SK-N-SH (cell line): ENCODE results near the gene PIGP. TPM values are rescaled to one million over a fixed set of nuclear protein-coding genes. Genes with fewer than 3 reads are reported as not detected.
A peak's percentile ranks its signal among the peaks of the same experiment; 100 is the strongest.
"Not testable (repeated sequence)": the region's sequence is repeated elsewhere in the genome, so short reads cannot be mapped to it uniquely, and the experiment has no call there.

ENCODE experiments used
- CTCF ChIA-PET: fragments of 300-600, 350-600 bp; formaldehyde crosslinking; extraction: SDS; loops from one replicate; lab custom pipeline; 2021; lab: Yijun Ruan, JAX
- POLR2A ChIA-PET: fragments of 350-600 bp; sonication (Branson Sonifier 250); formaldehyde crosslinking; extraction: SDS; loops from one replicate; lab custom pipeline; 2020; ENCODE audit warnings: antibody characterized with exemption, inconsistent platforms; lab: Yijun Ruan, JAX
- DNase-seq: peaks from one replicate; pipeline ENCODE4 v3.0.0; 2012
- H2AFZ ChIP-seq: fragments of 200-600 bp; sonication (generic); 2 replicates; pipeline ENCODE4 v1.8.1; 2016; ENCODE audit warnings: antibody characterized with exemption, mild to moderate bottlenecking, low read depth
- H3F3A ChIP-seq: fragments of 200-600 bp; sonication (generic); replicated peaks from 2 replicates; pipeline ENCODE3; 2016; ENCODE audit warnings: antibody characterized with exemption, mild to moderate bottlenecking; ENCODE audit not compliant: insufficient read depth
- H3K27ac ChIP-seq, 2 experiments: fragments of 200-500 bp in 1 of 2; fragments of 200-600 bp in 1 of 2; sonication (Bioruptor generic) in 1 of 2; sonication (generic), shearing (Covaris generic) in 1 of 2; 2 replicates each; pipeline versions ENCODE4 v1.5.1 to v1.6.1; 2014 to 2016; ENCODE audit warnings: low read depth in 2 of 2, inconsistent platforms in 1 of 2, low read length in 1 of 2, mild to moderate bottlenecking in 1 of 2, mixed read lengths in 1 of 2
- H3K27me3 ChIP-seq: fragments of 200-600 bp; sonication (generic), shearing (Covaris generic); 2 replicates; pipeline ENCODE4 v1.6.1; 2016; ENCODE audit warnings: mixed run types; ENCODE audit not compliant: insufficient read depth
- H3K36me3 ChIP-seq, 2 experiments: fragments of 200-500 bp in 1 of 2; fragments of 200-600 bp in 1 of 2; sonication (Bioruptor generic) in 1 of 2; sonication (generic) in 1 of 2; replicated peaks in 1 of 2; 2 replicates each; pipeline versions ENCODE3 to v1.5.1; 2014 to 2016; ENCODE audit warnings: low read length in 1 of 2, mild to moderate bottlenecking in 1 of 2; ENCODE audit not compliant: insufficient read depth in 2 of 2, control insufficient read depth in 1 of 2
- H3K4me1 ChIP-seq, 2 experiments: fragments of 200-500 bp in 1 of 2; fragments of 200-600 bp in 1 of 2; sonication (Bioruptor generic) in 1 of 2; sonication (generic), shearing (Covaris generic) in 1 of 2; 2 replicates each; pipeline versions ENCODE4 v1.5.1 to v1.6.1; 2014 to 2016; ENCODE audit warnings: low read depth in 1 of 2, low read length in 1 of 2, mixed run types in 1 of 2; ENCODE audit not compliant: insufficient read depth in 2 of 2, control insufficient read depth in 1 of 2
- H3K4me2 ChIP-seq: fragments of 200-600 bp; sonication (generic), shearing (Covaris generic); 2 replicates; pipeline ENCODE4 v1.6.1; 2017; ENCODE audit warnings: mixed run types
- H3K4me3 ChIP-seq, 2 experiments: fragments of 200-500 bp in 1 of 2; fragments of 200-600 bp in 1 of 2; sonication (Bioruptor generic) in 1 of 2; sonication (generic), shearing (Covaris generic) in 1 of 2; 2 replicates each; pipeline versions ENCODE4 v1.5.1 to v1.8.1; 2014 to 2016; ENCODE audit warnings: low read depth in 2 of 2, inconsistent platforms in 1 of 2, low read length in 1 of 2, mild to moderate bottlenecking in 1 of 2, mixed read lengths in 1 of 2, moderate library complexity in 1 of 2
- H3K79me2 ChIP-seq: fragments of 200-600 bp; sonication (generic); 2 replicates; pipeline ENCODE4 v1.8.1; 2017; ENCODE audit warnings: mild to moderate bottlenecking; ENCODE audit not compliant: insufficient read depth
- H3K9ac ChIP-seq: fragments of 200-600 bp; sonication (generic); 2 replicates; pipeline ENCODE4 v1.6.1; 2017; ENCODE audit warnings: mixed run types
- H3K9me2 ChIP-seq: fragments of 200-600 bp; sonication (generic); 2 replicates; pipeline ENCODE4 v1.6.1; 2017; ENCODE audit warnings: mixed run types
- H3K9me3 ChIP-seq: fragments of 200-600 bp; sonication (generic); 2 replicates; pipeline ENCODE4 v1.6.1; 2017; ENCODE audit warnings: mixed run types, mild to moderate bottlenecking, moderate library complexity
- H4K20me1 ChIP-seq: fragments of 200-600 bp; sonication (generic); 2 replicates; pipeline ENCODE4 v1.6.1; 2017; ENCODE audit warnings: mild to moderate bottlenecking, mixed run types; ENCODE audit not compliant: insufficient read depth
- CHD2 ChIP-seq: fragments of 150-350 bp; IDR thresholded peaks from 2 replicates; pipeline ENCODE4 v1.6.1; 2018; ENCODE audit warnings: low read length; ENCODE audit not compliant: partially characterized antibody
- ELF1 ChIP-seq: IDR thresholded peaks from 2 replicates; pipeline ENCODE4 v1.4.0; 2012
- EP300 ChIP-seq, 2 experiments: IDR thresholded peaks; 2 replicates each; pipeline versions ENCODE4 v1.4.0 to v1.6.1; 2012; ENCODE audit warnings: borderline replicate concordance in 1 of 2, low read depth in 1 of 2, low read length in 1 of 2
- GABPA ChIP-seq: IDR thresholded peaks from 2 replicates; pipeline ENCODE4 v1.4.0; 2012; ENCODE audit warnings: low read depth, mild to moderate bottlenecking
- GATA2 ChIP-seq: sonication (generic); formaldehyde crosslinking; IDR thresholded peaks from 2 replicates; pipeline ENCODE4 v1.5.0; 2020; ENCODE audit warnings: mild to moderate bottlenecking, missing genetic modification reagents
- NFIC ChIP-seq: IDR thresholded peaks from 2 replicates; pipeline ENCODE4 v1.4.0; 2012; ENCODE audit warnings: borderline replicate concordance
- RAD21 ChIP-seq: IDR thresholded peaks from 2 replicates; pipeline ENCODE4 v1.6.1; 2012; ENCODE audit warnings: mild to moderate bottlenecking, low read length
- RCOR1 ChIP-seq: fragments of 150-350 bp; IDR thresholded peaks from 2 replicates; pipeline ENCODE4 v1.6.1; 2017; ENCODE audit warnings: antibody characterized with exemption, low read length
- RXRA ChIP-seq: IDR thresholded peaks from 2 replicates; pipeline ENCODE4 v1.4.0; 2012; ENCODE audit warnings: low read depth, mild to moderate bottlenecking, borderline replicate concordance
- TCF12 ChIP-seq: IDR thresholded peaks from 2 replicates; pipeline ENCODE4 v1.4.0; 2012
- TEAD4 ChIP-seq: IDR thresholded peaks from 2 replicates; pipeline ENCODE4 v1.4.0; 2012; ENCODE audit warnings: mild to moderate bottlenecking, borderline replicate concordance; ENCODE audit not compliant: insufficient read depth
- USF2 ChIP-seq: fragments of 150-350 bp; IDR thresholded peaks from 2 replicates; pipeline ENCODE4 v1.6.1; 2017; ENCODE audit warnings: antibody characterized with exemption, low read length, low read depth, borderline replicate concordance
- WGBS: methylation state at CpG from one replicate; pipeline ENCODE4 v1.1.6; 2017; ENCODE audit warnings: low lambda C conversion rate; 5-methylcytosine and 5-hydroxymethylcytosine counted together
- polyA plus RNA-seq, 3 experiments: library from polyadenylated mRNA; depleted of rRNA; stranded (reverse); fragments of >200 nt; gene quantifications; 2 replicates each; pipeline ENCODE4 v1.2.3, GENCODE V29; 2012

Gene PIGP
- polyA plus RNA-seq, 1 of the 3 experiments (the other 2 are of a cell fraction) = 28.3 TPM

DNA sequence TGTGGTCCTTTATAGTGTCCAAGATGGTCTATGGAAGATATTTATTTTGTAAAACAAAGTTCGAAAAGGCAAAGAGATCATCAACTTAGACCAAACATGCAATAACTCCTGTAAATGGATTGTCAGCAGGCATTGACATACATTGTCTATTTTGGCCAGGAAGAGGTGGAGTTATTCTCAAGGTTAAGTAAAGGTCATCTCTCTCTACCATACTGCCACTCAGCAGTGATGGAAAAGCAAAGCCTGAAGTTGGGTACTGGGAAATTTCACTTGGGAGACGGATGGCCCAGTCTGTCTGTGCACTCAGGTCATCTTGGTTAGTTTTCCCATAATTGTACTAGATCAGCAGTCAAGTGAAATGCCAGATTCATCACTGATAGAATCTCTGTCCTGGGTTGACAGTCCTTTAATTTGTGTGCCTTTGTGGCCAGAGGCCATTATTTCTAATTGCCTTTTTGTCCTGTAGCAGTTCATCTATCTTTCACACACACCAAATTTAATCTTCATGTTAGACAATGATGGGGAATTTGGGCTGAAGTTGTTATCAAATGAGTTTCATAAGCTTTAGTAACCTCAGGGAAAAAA lies 17.5 kb downstream of the PIGP start:
- Histone ChIP-seq H3K4me1 (peaks cover 5 to 8% of the 10 kb centered on the region in 2 experiments; a peak in 2 of 4 replicates), H3K9me3 (no peaks in the 10 kb centered on the region), H3F3A (no peaks in the 10 kb centered on the region), H3K79me2 (no peaks in the 10 kb centered on the region), H3K4me2 (no peak overlapping the region), H2AFZ (no peak overlapping the region), H3K27ac (peak overlapping the region in 1 of 2 experiments; percentile 56; a peak in 2 of 4 replicates), H3K9ac (no peak overlapping the region), H4K20me1 (no peaks in the 10 kb centered on the region), H3K36me3 (no peaks in the 10 kb centered on the region), H3K27me3 (no peaks in the 10 kb centered on the region), H3K9me2 (0 out of 2 replicates have a peak, but pooled peaks cover 3% of the 10 kb centered on the region), H3K4me3 (no peak overlapping the region)
- POLR2A ChIA-PET = no interaction called here
- 45% methylated on average over 2 of the region's 2 CpGs for WGBS
- TF ChIP-seq EP300 (IDR thresholded peaks at IDR 0.05; ENCODE audit: borderline replicate concordance in 1 of 2, low read depth in 1 of 2, low read length in 1 of 2) (peak in 1 of 2 experiments; percentile 82; a peak in 2 of 4 replicates), RCOR1 (peak; percentile 55; the same call in 1 of the 2 replicates), ELF1 (no peak), TCF12 (no peak), GABPA (no peak), RAD21 (0 out of 2 replicates have a peak, but pooled peaks have one; percentile 14), NFIC (no peak), TEAD4 (no peak), GATA2 (CRISPR knock-in tag) (peak; percentile 70), USF2 (no peak), RXRA (no peak), CHD2 (peak; percentile 24)
- CTCF ChIA-PET = interaction anchor here (0.6 to 1.2 kb wide), 2 partner anchors 10 to 46 kb away, joined by 3 to 6 read pairs; no protein-coding TSS in a partner anchor
- DNase-seq = peak; percentile 42

DNA sequence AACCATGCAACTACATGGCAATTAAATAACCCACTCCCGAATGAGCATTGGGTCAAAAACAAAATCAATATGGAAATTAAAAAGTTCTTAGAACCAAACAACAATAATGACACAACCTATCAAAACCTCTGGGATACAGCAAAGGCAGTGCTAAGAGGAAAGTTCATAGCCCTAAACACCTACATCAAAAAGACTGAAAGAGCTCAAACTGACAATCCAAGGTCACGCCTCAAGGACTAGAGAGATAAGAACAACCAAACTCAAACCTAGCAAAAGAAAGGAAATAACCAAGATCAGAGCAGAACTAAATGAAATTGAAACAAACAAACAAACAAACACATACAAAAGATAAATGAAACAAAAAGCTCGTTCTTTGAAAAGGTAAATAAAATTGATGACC lies 23.1 kb downstream of the PIGP start:
- DNase-seq, H3K79me2 ChIP-seq, H3F3A ChIP-seq, H4K20me1 ChIP-seq, POLR2A ChIA-PET, H3K4me2 ChIP-seq, H3K9ac ChIP-seq, H3K9me2 ChIP-seq, H3K36me3 ChIP-seq, H3K9me3 ChIP-seq, H3K4me1 ChIP-seq, CTCF ChIA-PET, H3K27ac ChIP-seq, H3K27me3 ChIP-seq, H3K4me3 ChIP-seq, H2AFZ ChIP-seq: not testable (repeated sequence)
- 66% methylated on average over 3 of the region's 3 CpGs for WGBS
